ENCODE results near the gene CFAP97D2. TPM values are rescaled to one million over a fixed set of nuclear protein-coding genes. Genes with fewer than 3 reads are reported as not detected.
"Not testable (repeated sequence)": the region's sequence is repeated elsewhere in the genome, so short reads cannot be mapped to it uniquely, and the experiment has no call there.

The CFAP97D2 gene
- total RNA-seq, 1 donor from 2014 or later: not detected

- no peak for DNase-seq (ENCODE audit: low spot score)
Measured at GRCh38 chr13:114194853-114195252, 15.8 kb downstream of the CFAP97D2 start.

- no peak for DNase-seq (ENCODE audit: low spot score)
Measured at GRCh38 chr13:114196629-114197028, 17.6 kb downstream of the CFAP97D2 start.

- DNase-seq (ENCODE audit: low spot score): no peak
Measured at GRCh38 chr13:114198556-114198955, 19.5 kb downstream of the CFAP97D2 start.

GRCh38 chr13:114199526-114199925, 20.5 kb downstream of the CFAP97D2 start:
- DNase-seq (ENCODE audit: low spot score): not testable (repeated sequence)

- no peak for DNase-seq (ENCODE audit: low spot score)
Measured at GRCh38 chr13:114199954-114200353, 20.9 kb downstream of the CFAP97D2 start.

GRCh38 chr13:114200399-114200911, 21.4 kb downstream of the CFAP97D2 start:
- no peak for DNase-seq (ENCODE audit: low spot score)

GRCh38 chr13:114202581-114202980, 23.5 kb downstream of the CFAP97D2 start:
- no peak for DNase-seq (ENCODE audit: low spot score)

GRCh38 chr13:114203536-114203935, 24.5 kb downstream of the CFAP97D2 start:
- no peak for DNase-seq (ENCODE audit: low spot score)

GRCh38 chr13:114204894-114205293, 25.8 kb downstream of the CFAP97D2 start:
- DNase-seq (ENCODE audit: low spot score): no peak

GRCh38 chr13:114208134-114208533, 29.1 kb downstream of the CFAP97D2 start:
- no peak for DNase-seq (ENCODE audit: low spot score)

- DNase-seq (ENCODE audit: low spot score): no peak
Measured at GRCh38 chr13:114211446-114212157, 32.5 kb downstream of the CFAP97D2 start.

- no peak for DNase-seq (ENCODE audit: low spot score)
Measured at GRCh38 chr13:114212158-114212495, 33.1 kb downstream of the CFAP97D2 start.

- no peak for DNase-seq (ENCODE audit: low spot score)
Measured at GRCh38 chr13:114213980-114214379, 34.9 kb downstream of the CFAP97D2 start.

- no peak for DNase-seq (ENCODE audit: low spot score)
Measured at GRCh38 chr13:114219392-114219791, 40.3 kb downstream of the CFAP97D2 start.

GRCh38 chr13:114222461-114222968, 43.5 kb downstream of the CFAP97D2 start:
- no peak for DNase-seq (ENCODE audit: low spot score)

- DNase-seq (ENCODE audit: low spot score): no peak
Measured at GRCh38 chr13:114224201-114224600, 45.1 kb downstream of the CFAP97D2 start.

GRCh38 chr13:114225610-114226009, 46.6 kb downstream of the CFAP97D2 start:
- no peak for DNase-seq (ENCODE audit: low spot score)

- DNase-seq (ENCODE audit: low spot score): no peak
Measured at GRCh38 chr13:114226088-114226487, 47.0 kb downstream of the CFAP97D2 start.

- DNase-seq (ENCODE audit: low spot score): peak; percentile 95
Measured at GRCh38 chr13:114226699-114227323, 47.8 kb downstream of the CFAP97D2 start.

GRCh38 chr13:114227528-114227927, 48.5 kb downstream of the CFAP97D2 start:
- DNase-seq (ENCODE audit: low spot score): no peak

- no peak for DNase-seq (ENCODE audit: low spot score)
Measured at GRCh38 chr13:114228176-114228575, 49.1 kb downstream of the CFAP97D2 start.

GRCh38 chr13:114229506-114229905, 50.4 kb downstream of the CFAP97D2 start:
- no peak for DNase-seq (ENCODE audit: low spot score)

- no peak for DNase-seq (ENCODE audit: low spot score)
Measured at GRCh38 chr13:114230117-114230516, 51.1 kb downstream of the CFAP97D2 start.

Data from mesenteric fat pad (tissue), 1 donor.